KOPT-K1 (cell line): ENCODE data around the gene NINJ2.

Experiments used
- H3K27ac ChIP-seq: fragments of 200-600 bp; sonication (generic); 2 replicates; pipeline ENCODE4 v1.5.1; 2016; ENCODE audit warnings: antibody characterized with exemption, mild to moderate bottlenecking, low read depth, low read length; ENCODE audit not compliant: poor library complexity, severe bottlenecking
- H3K36me3 ChIP-seq: fragments of 200-600 bp; sonication (generic); 2 replicates; pipeline ENCODE4 v1.5.1; 2017; ENCODE audit warnings: antibody characterized with exemption, mild to moderate bottlenecking, low read length, moderate library complexity; ENCODE audit not compliant: insufficient read depth
- H3K9me3 ChIP-seq: fragments of 200-600 bp; sonication (generic); 2 replicates; pipeline ENCODE4 v1.5.1; 2017; ENCODE audit warnings: antibody characterized with exemption, low read length, mild to moderate bottlenecking; ENCODE audit not compliant: insufficient read depth, poor library complexity, severe bottlenecking

The NINJ2 gene

DNA sequence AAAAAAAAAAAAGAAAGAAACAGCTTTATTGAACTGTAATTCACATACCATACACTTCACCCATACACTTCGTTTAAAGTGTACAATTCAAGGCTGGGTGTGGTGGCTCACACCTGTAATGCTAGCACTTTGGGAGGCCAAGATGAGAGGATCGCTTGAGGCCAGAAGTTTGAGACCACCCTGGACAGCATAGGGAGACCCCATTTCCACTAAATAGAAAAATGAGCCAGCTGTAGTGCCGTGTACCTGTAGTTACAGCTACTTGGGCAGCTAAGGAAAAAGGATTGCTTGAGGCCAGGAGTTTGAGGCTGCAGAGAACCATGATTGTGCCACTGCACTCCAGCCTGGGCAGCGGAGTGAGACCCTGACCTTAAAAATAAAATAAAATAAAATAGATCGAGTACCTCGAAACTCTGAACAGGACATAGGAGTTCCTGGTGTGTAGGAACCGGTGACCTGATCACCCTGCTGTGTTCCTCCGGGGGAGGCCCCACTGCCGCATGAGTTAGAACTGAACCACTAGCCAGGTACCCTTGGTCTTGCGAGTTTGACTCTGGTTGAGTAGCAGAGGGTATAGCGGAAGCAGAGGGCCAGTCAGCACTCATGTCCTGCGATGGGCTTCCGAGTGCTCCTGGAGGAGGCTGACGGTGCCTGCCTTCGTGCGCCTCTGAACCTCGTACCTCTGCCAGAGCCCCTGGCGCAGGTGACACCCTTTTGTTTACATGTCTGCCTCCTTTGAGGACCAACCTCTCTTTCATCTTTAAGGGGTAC, 123.5 kb downstream of the NINJ2 start:
- H3K9me3 ChIP-seq: no peaks in the 10 kb centered on the region
- no peaks in the 10 kb centered on the region for H3K36me3 ChIP-seq
- H3K27ac ChIP-seq: no peak overlapping the region

- Histone ChIP-seq H3K9me3 (no peaks in the 10 kb centered on the region), H3K36me3 (no peaks in the 10 kb centered on the region), H3K27ac (no peak overlapping the region)
Observed at GRCh38 chr12:538731-539539, 124.3 kb downstream of the NINJ2 start.

DNA sequence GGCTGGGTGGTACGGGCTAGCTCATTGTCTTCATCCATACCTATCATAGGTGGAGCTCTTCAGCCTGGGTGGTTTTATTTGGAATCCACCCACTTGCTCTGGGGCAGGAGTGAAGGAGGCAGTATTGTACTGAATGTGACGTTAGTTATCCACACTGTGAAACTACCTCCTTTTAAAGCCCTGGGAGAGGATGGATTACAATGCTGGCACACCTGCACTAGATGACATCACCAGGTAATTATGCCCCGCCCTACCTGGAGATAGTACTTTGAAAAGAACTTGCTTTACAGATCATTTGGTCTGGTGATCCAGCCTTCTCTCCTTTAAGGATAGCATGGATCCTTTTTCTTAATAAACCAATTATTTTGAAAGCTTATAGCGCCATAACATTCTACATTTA, 125.5 kb downstream of the NINJ2 start:
- peaks cover 3% of the 10 kb centered on the region for H3K9me3 ChIP-seq
- H3K36me3 ChIP-seq: no peaks in the 10 kb centered on the region
- H3K27ac ChIP-seq: no peak overlapping the region

DNA sequence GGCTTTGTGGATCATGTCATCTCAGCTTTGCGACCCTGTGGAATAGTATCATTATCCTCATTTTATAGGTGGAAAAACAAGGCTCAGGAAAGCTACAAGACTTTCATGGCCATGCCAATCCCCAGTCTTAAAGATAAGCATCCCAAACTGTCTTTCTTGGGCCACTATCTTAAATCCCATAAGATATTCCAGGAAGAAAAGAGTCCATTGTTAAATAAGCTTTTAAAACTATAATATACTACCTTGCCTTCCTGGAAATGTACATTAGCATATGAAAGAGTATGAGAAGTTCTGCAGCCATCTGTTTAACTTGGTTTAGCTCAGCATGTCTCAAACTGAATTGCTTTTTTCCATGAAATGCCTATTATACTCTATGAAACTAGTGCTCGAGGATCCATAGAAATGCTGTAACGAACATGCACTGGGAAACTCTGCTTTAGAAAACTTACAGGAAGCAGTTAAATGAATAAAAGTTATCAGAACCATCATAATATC, 126.4 kb downstream of the NINJ2 start:
- Histone ChIP-seq H3K36me3 (no peaks in the 10 kb centered on the region), H3K9me3 (peaks cover 13% of the 10 kb centered on the region), H3K27ac (no peak overlapping the region)

DNA sequence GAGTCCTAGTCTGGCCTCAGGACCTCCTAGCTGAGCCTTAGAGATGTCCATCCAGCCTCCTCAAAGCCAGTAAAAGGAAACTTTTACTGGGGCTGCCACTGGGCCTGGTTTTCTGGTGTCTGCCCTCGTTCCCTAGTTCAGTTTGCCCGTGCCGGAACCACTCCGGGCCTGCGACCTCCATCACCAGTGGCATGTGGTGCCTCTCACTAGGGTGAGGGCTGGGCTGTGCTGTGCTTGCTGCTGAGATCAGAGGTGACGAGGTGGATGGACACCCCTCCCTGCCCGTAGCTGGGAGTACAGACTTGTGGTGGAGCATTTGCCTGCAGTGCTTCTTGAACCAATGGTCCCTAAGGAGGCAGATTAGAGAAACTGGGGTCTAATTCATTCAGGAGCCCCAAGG, 127.8 kb downstream of the NINJ2 start:
- Histone ChIP-seq H3K9me3 (peaks cover 24% of the 10 kb centered on the region), H3K36me3 (no peaks in the 10 kb centered on the region), H3K27ac (no peak overlapping the region)

- Histone ChIP-seq H3K27ac (no peak overlapping the region), H3K9me3 (peaks cover 34% of the 10 kb centered on the region), H3K36me3 (no peaks in the 10 kb centered on the region)
Observed at GRCh38 chr12:534216-534615, 129.0 kb downstream of the NINJ2 start.

- H3K27ac ChIP-seq: no peak overlapping the region
- H3K9me3 ChIP-seq: peaks cover 39% of the 10 kb centered on the region
- no peaks in the 10 kb centered on the region for H3K36me3 ChIP-seq
Observed at GRCh38 chr12:533718-534117, 129.5 kb downstream of the NINJ2 start.

DNA sequence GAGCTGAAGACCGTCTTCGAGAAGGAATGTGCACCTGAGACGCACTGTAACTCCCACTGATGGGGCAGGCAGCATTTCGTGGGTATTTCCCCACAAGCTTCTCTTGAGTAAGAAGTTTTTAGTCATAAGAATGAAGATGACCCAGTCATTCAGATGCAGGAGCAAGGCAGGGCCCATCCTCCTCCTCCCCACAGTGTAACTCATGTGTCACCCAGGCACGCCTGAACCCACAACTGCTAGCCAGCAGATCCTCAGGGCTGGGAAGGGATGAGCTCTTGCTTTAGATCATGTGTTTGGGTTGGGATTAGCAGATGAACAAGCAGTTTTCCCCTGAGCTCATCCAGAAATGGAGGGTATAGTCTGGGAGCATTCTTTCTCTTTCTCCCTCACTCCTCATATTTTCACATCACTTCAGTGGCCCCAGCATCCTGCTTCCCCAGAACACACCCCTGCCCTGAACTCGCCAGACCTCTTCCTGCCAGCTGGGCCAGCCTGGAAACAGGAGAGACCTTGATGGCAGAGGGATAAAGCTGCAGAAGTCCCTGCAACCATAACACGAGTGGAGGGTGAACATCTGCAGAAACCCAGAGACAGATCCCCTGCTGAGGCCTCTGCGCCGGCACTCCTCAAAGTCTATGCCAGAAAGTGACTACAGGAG, 130.2 kb downstream of the NINJ2 start:
- H3K9me3 ChIP-seq: peaks cover 42% of the 10 kb centered on the region
- H3K36me3 ChIP-seq: no peaks in the 10 kb centered on the region
- H3K27ac ChIP-seq: no peak overlapping the region

DNA sequence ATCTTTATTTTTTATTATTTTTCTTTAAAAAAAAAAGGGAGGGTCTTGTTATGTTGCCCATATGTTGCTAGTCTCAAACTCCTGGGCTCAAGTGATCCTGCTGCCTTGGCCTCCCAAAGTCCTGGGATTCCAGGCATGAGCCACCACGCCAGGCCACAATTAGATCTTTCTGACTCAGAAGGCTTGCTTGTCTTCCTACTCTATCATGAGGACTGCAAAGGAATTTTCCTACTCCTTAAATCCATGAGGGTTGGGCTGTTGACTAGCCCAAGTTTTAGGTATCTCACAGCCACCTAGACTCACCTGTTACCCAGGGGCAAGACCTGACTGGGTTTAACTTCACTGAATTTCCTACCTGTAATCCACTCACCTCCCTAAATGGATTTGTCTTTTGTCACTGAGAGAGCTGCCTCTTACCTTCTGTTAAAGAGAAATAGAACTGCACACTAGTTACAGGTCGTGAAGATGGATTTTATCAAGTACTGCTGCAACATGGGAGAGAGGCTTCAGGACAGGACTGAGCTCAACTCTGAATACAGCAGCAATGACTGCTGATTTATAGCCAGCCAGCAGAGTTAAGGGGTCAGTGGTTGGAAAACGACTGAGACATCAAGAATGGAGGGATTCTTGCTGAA, 131.2 kb downstream of the NINJ2 start:
- Histone ChIP-seq H3K36me3 (no peaks in the 10 kb centered on the region), H3K27ac (no peak overlapping the region), H3K9me3 (peaks cover 42% of the 10 kb centered on the region)

- Histone ChIP-seq H3K9me3 (peaks cover 42% of the 10 kb centered on the region), H3K36me3 (no peaks in the 10 kb centered on the region), H3K27ac (no peak overlapping the region)
Observed at GRCh38 chr12:530821-531220, 132.4 kb downstream of the NINJ2 start.

DNA sequence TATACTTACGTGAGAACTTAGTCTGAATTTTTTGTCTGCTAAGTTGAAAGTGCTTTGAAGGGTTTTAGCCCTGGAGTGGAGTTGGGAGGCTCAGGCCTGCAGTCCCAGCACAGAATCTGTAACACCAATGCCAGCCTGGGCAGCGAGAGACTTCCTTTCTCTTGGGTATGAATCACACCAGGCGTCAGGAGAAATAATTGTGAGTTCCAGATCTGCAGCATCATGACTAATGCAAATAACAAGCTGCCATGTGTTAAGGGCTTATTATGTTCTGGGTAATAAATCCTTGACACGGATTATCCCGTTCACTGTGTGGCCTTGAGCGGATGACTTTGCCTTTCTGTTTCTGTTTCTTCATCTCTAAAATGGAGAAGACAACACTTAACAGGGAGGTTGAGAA, 132.9 kb downstream of the NINJ2 start:
- H3K27ac ChIP-seq: no peak overlapping the region
- H3K36me3 ChIP-seq: no peaks in the 10 kb centered on the region
- peaks cover 42% of the 10 kb centered on the region for H3K9me3 ChIP-seq

DNA sequence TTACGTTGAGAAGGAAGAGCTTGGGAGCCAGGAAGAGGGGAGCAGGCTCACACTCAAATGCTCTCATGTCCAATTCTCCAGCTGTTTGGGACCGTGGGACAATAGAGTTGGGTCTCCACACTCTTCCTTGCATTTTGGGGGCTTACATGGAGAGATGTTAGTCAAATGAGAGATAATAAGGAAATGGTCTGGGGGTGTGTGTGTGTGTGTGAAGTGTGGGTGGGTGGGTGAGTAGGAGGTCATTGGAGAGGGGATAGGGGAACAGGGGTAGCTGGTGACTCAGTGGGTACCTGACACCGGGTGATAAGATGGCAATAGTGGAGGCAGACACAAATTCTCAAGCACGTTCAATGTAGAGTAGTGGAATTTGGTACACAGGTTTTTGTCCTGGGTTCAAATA, 135.5 kb downstream of the NINJ2 start:
- H3K9me3 ChIP-seq: peaks cover 38% of the 10 kb centered on the region

DNA sequence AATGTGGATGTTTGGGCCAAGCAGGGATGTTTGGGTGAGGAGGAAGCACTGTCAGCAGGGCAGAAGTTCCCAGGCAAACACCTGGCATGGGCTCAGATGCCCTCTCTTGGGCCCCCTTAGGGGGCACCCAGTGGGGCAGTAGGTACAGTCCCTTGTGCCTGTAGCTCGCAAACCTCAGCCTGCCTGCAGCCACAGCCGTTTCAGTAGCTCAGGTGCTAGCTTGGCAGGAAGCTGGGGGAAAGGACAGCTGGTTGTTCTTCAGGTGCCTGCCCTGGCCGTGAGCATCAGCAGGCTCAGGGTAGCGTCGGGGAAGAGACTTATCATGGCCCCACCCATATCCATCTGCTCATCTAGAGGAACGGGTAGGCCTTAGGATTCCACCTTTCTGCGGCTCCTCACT, 136.0 kb downstream of the NINJ2 start:
- H3K36me3 ChIP-seq: no peaks in the 10 kb centered on the region
- no peak overlapping the region for H3K27ac ChIP-seq
- H3K9me3 ChIP-seq: peaks cover 33% of the 10 kb centered on the region

More for the DNA sequence above, 135.5 kb downstream of the NINJ2 start:
- Histone ChIP-seq H3K36me3 (no peaks in the 10 kb centered on the region), H3K27ac (no peak overlapping the region)

GRCh38 chr12:526089-526488, 137.2 kb downstream of the NINJ2 start:
- H3K36me3 ChIP-seq: no peaks in the 10 kb centered on the region
- H3K9me3 ChIP-seq: peaks cover 25% of the 10 kb centered on the region
- H3K27ac ChIP-seq: no peak overlapping the region
